H1 (cell line): Measurements from ENCODE around the gene CRNKL1. TPM values are rescaled to one million over a fixed set of nuclear protein-coding genes. Genes with fewer than 3 reads are reported as not detected.
"Not testable (repeated sequence)": the region's sequence is repeated elsewhere in the genome, so short reads cannot be mapped to it uniquely, and the experiment has no call there.

Experiments used
- CTCF ChIA-PET: fragments of 300-600 bp; sonication (Branson Sonifier 250); formaldehyde crosslinking; loops from one replicate; lab custom pipeline; 2021; ENCODE audit not compliant: partially characterized antibody; lab: Charles Lee
- POLR2A ChIA-PET: fragments of 300-600 bp; sonication (Branson Sonifier 250); formaldehyde crosslinking; loops from one replicate; lab custom pipeline; 2021; ENCODE audit warnings: inconsistent platforms; ENCODE audit not compliant: partially characterized antibody; lab: Charles Lee
- DNase-seq, 2 experiments: peaks; one replicate each; pipeline versions ENCODE4 v3.0.0 to v3.0.0-alpha.2; 2010 to 2022; ENCODE audit warnings: low spot score in 2 of 2, low read depth in 1 of 2, mixed read lengths in 1 of 2
- FAIRE-seq: peaks from 2 replicates; lab custom pipeline; 2011; peaks lifted over from hg19 to GRCh38; lab: Jason Lieb, UNC
- H2AFZ ChIP-seq: 2 replicates; pipeline ENCODE4 v1.8.1; 2012; ENCODE audit warnings: low read length, inconsistent platforms
- H2AK5ac ChIP-seq: 2 replicates; pipeline ENCODE4 v1.6.1; 2013; ENCODE audit warnings: low read depth, low read length
- H2BK120ac ChIP-seq: replicated peaks from 2 replicates; pipeline ENCODE3; 2013; ENCODE audit warnings: low read depth, low read length, inconsistent platforms
- H2BK12ac ChIP-seq: 2 replicates; pipeline ENCODE4 v1.6.1; 2013; ENCODE audit warnings: low read depth, low read length
- H2BK15ac ChIP-seq: 2 replicates; pipeline ENCODE4 v1.6.1; 2013; ENCODE audit warnings: low read length
- H2BK20ac ChIP-seq: 2 replicates; pipeline ENCODE4 v1.6.1; 2013; ENCODE audit warnings: low read length
- H2BK5ac ChIP-seq: 2 replicates; pipeline ENCODE4 v1.6.1; 2013; ENCODE audit warnings: low read depth, low read length
- H3K14ac ChIP-seq: 2 replicates; pipeline ENCODE4 v1.6.1; 2013; ENCODE audit warnings: inconsistent platforms; ENCODE audit not compliant: insufficient read length
- H3K18ac ChIP-seq: 2 replicates; pipeline ENCODE4 v1.6.1; 2013; ENCODE audit warnings: low read length; ENCODE audit errors: extremely low read depth
- H3K23ac ChIP-seq: 2 replicates; pipeline ENCODE4 v1.6.1; 2013; ENCODE audit warnings: inconsistent platforms; ENCODE audit not compliant: insufficient read length
- H3K23me2 ChIP-seq: 2 replicates; pipeline ENCODE4 v1.6.1; 2013; ENCODE audit warnings: low read depth, low read length
- H3K27ac ChIP-seq: 2 replicates; pipeline ENCODE4 v1.6.1; 2011; ENCODE audit warnings: low read depth, low read length, inconsistent platforms
- H3K27me3 ChIP-seq, 4 experiments: replicated peaks in 1 of 4; 1 replicate in 1 of 4; 2 replicates in 3 of 4; pipeline versions ENCODE4 v1.6.1 to v1.8.1; 2011 to 2013; ENCODE audit warnings: low read length in 3 of 4, mild to moderate bottlenecking in 3 of 4, inconsistent platforms in 2 of 4, mixed read lengths in 2 of 4, moderate library complexity in 1 of 4; ENCODE audit not compliant: control insufficient read depth in 3 of 4, insufficient read depth in 3 of 4; ENCODE audit errors: extremely low read depth in 1 of 4
- H3K36me3 ChIP-seq, 4 experiments: 2 replicates each; pipeline versions ENCODE4 v1.6.1 to v1.8.1; 2011 to 2013; ENCODE audit warnings: mild to moderate bottlenecking in 4 of 4, low read length in 3 of 4, moderate library complexity in 2 of 4, control low read depth in 1 of 4, inconsistent platforms in 1 of 4; ENCODE audit not compliant: insufficient read depth in 4 of 4, control insufficient read depth in 2 of 4
- H3K4ac ChIP-seq: replicated peaks from 2 replicates; pipeline ENCODE3; 2013; ENCODE audit warnings: low read length, low read depth, mixed read lengths, inconsistent platforms; ENCODE audit not compliant: insufficient read length
- H3K4me1 ChIP-seq, 4 experiments: replicated peaks in 1 of 4; 1 replicate in 1 of 4; 2 replicates in 3 of 4; pipeline versions ENCODE4 v1.6.1 to v1.8.1; 2011 to 2013; ENCODE audit warnings: low read length in 3 of 4, inconsistent platforms in 2 of 4, mixed read lengths in 1 of 4; ENCODE audit not compliant: insufficient read depth in 4 of 4, control insufficient read depth in 3 of 4
- H3K4me2 ChIP-seq, 2 experiments: 2 replicates each; pipeline versions ENCODE4 v1.6.1 to v1.8.1; 2011 to 2013; ENCODE audit warnings: low read depth in 2 of 2, low read length in 2 of 2, control low read depth in 1 of 2, inconsistent platforms in 1 of 2, mild to moderate bottlenecking in 1 of 2; ENCODE audit not compliant: insufficient read depth in 1 of 2
- H3K4me3 ChIP-seq, 4 experiments: fragments of 200-600, 300-600 bp in 1 of 4; sonication (generic), shearing (Covaris generic), sonication (Bioruptor Twin) in 1 of 4; 2 replicates each; pipeline versions ENCODE4 v1.5.1 to v1.8.1; 2011 to 2016; ENCODE audit warnings: low read length in 4 of 4, low read depth in 3 of 4, control low read depth in 2 of 4, inconsistent platforms in 2 of 4, mild to moderate bottlenecking in 2 of 4, mixed read lengths in 1 of 4, moderate library complexity in 1 of 4; ENCODE audit not compliant: insufficient read depth in 2 of 4; ENCODE audit errors: extremely low read depth in 1 of 4
- H3K56ac ChIP-seq: replicated peaks from 2 replicates; pipeline ENCODE3; 2013; ENCODE audit warnings: low read depth, mild to moderate bottlenecking, mixed read lengths, low read length, inconsistent platforms; ENCODE audit not compliant: insufficient read length
- H3K79me1 ChIP-seq: 2 replicates; pipeline ENCODE4 v1.6.1; 2013; ENCODE audit warnings: low read depth, low read length, control low read depth
- H3K79me2 ChIP-seq, 2 experiments: 2 replicates each; pipeline versions ENCODE4 v1.6.1 to v1.8.1; 2012 to 2013; ENCODE audit warnings: low read length in 2 of 2, mild to moderate bottlenecking in 2 of 2, inconsistent platforms in 1 of 2; ENCODE audit not compliant: insufficient read depth in 2 of 2, control insufficient read depth in 1 of 2
- H3K9ac ChIP-seq, 4 experiments: replicated peaks in 1 of 4; 1 replicate in 1 of 4; 2 replicates in 3 of 4; pipeline versions ENCODE4 v1.6.1 to v1.8.1; 2011 to 2013; ENCODE audit warnings: low read depth in 3 of 4, low read length in 3 of 4, control low read depth in 2 of 4, mild to moderate bottlenecking in 2 of 4, moderate library complexity in 2 of 4, inconsistent platforms in 1 of 4; ENCODE audit errors: extremely low read depth in 1 of 4
- H3K9me3 ChIP-seq, 2 experiments: 2 replicates each; pipeline versions ENCODE4 v1.6.1 to v1.8.1; 2012 to 2013; ENCODE audit warnings: mild to moderate bottlenecking in 2 of 2, moderate library complexity in 2 of 2, control low read depth in 1 of 2, inconsistent platforms in 1 of 2, low read depth in 1 of 2, low read length in 1 of 2, mixed read lengths in 1 of 2; ENCODE audit not compliant: insufficient read depth in 2 of 2
- H4K20me1 ChIP-seq, 2 experiments: replicated peaks in 1 of 2; 2 replicates each; pipeline versions ENCODE3 to v1.8.1; 2011 to 2013; ENCODE audit warnings: inconsistent platforms in 2 of 2, low read length in 2 of 2, mild to moderate bottlenecking in 1 of 2; ENCODE audit not compliant: insufficient read depth in 2 of 2, control insufficient read depth in 1 of 2
- H4K5ac ChIP-seq: 2 replicates; pipeline ENCODE4 v1.6.1; 2013; ENCODE audit warnings: low read length, low read depth, mixed read lengths, inconsistent platforms; ENCODE audit not compliant: insufficient read length
- H4K8ac ChIP-seq: 2 replicates; pipeline ENCODE4 v1.8.0; 2013; ENCODE audit warnings: mild to moderate bottlenecking, moderate library complexity, low read length, inconsistent platforms; ENCODE audit not compliant: insufficient read depth; ENCODE audit errors: extremely low read depth
- H4K91ac ChIP-seq: replicated peaks from 2 replicates; pipeline ENCODE3; 2013; ENCODE audit warnings: low read length, mixed read lengths, inconsistent platforms; ENCODE audit not compliant: insufficient read length
- WGBS, 2 experiments: shearing (Covaris generic) in 1 of 2; methylation state at CpG; one replicate each; pipeline versions ENCODE4 v1.1.6 to v1.1.7; 2013 to 2015; ENCODE audit warnings: low lambda C conversion rate in 2 of 2, mixed read lengths in 2 of 2, inconsistent platforms in 1 of 2, low coverage in 1 of 2, missing lambda C conversion rate in 1 of 2; ENCODE audit not compliant: insufficient replicate concordance in 2 of 2, insufficient coverage in 1 of 2, insufficient read length in 1 of 2; ENCODE audit errors: extremely low coverage in 1 of 2, missing lambda C conversion rate in 1 of 2; 5-methylcytosine and 5-hydroxymethylcytosine counted together
- polyA plus RNA-seq, 7 experiments: library from polyadenylated mRNA; depleted of rRNA in 3 of 7; stranded (reverse) in 5 of 7; unstranded in 2 of 7; fragments of >200 nt in 5 of 7; fragments of 200-250 nt in 2 of 7; gene quantifications; 1 replicate in 5 of 7; 2 replicates in 1 of 7; 4 replicates in 1 of 7; pipeline versions ENCODE4 v1.2.1 to v1.2.3, GENCODE V29; 2011 to 2013; ENCODE audit warnings: missing spikeins in 2 of 7, mixed read lengths in 2 of 7
- total RNA-seq: library from RNA; stranded (reverse); fragmentation: NEBNext Ultra II Directional; extraction: Animal tissue kit (Norgen Biotek cat#: 25700); gene quantifications from 2 replicates; pipeline ENCODE4 v1.2.1, GENCODE V29; 2021

Gene CRNKL1
- total and polyA plus RNA-seq, 2 of the 8 experiments (the other 6 are each of a cell fraction or from before 2014, with no cell fraction given): 4.0 to 26.5 TPM

DNA sequence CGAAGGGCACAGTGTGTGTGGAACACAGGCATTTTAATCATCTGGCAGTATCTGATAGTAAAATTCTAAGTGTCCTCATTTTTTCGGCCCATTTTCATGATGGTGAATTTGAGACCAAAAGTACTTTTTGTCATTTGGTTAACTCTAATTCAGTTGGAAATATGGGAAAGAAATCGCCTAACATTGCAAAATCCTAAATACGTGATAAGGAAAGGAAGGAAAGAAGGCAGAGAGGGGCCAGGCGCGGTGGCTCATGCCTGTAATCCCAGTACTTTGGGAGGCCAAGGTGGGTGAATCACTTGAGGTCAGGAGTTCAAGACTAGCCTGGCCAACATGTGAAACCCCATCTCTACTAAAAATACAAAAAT lies 48.3 kb downstream of the CRNKL1 start:
- H4K91ac ChIP-seq, H3K79me1 ChIP-seq, POLR2A ChIA-PET, H4K20me1 ChIP-seq, H3K23ac ChIP-seq, H2BK20ac ChIP-seq, H3K23me2 ChIP-seq, H2AK5ac ChIP-seq, H4K5ac ChIP-seq, H3K9ac ChIP-seq, H3K4ac ChIP-seq, H2BK120ac ChIP-seq, H3K14ac ChIP-seq, H3K36me3 ChIP-seq, DNase-seq, H2BK5ac ChIP-seq, H3K18ac ChIP-seq, H3K56ac ChIP-seq, H3K79me2 ChIP-seq, H3K4me2 ChIP-seq, H4K8ac ChIP-seq, H3K27me3 ChIP-seq, H3K4me1 ChIP-seq, H2BK15ac ChIP-seq, H3K4me3 ChIP-seq, H3K9me3 ChIP-seq, H2BK12ac ChIP-seq, FAIRE-seq, H3K27ac ChIP-seq: not testable (repeated sequence)
- CTCF ChIA-PET: interaction anchor here (0.6 kb wide), 2 partner anchors 586 to 814 kb away, joined by 3 to 4 read pairs; no protein-coding TSS in a partner anchor
- 0 out of 2 replicates have a peak overlapping the region, but pooled peaks have one; percentile 39 for H2AFZ ChIP-seq
- WGBS, 2 experiments: 93% methylated on average over 6 of the region's 6 CpGs; no CpG with 5 or more reads in 1 of the 2 experiments
